ENCODE results near the gene ITGB3.

Gene ITGB3

GRCh38 chr17:47275245-47275984, 21.8 kb downstream of the ITGB3 start:
- DNase-seq (ENCODE audit: low read depth in 2 of 2) = no peak

GRCh38 chr17:47276444-47276843, 22.8 kb downstream of the ITGB3 start:
- DNase-seq (ENCODE audit: low read depth in 2 of 2) = no peak

- no peak for DNase-seq (ENCODE audit: low read depth in 2 of 2)
Observed at GRCh38 chr17:47276868-47277267, 23.2 kb downstream of the ITGB3 start.

GRCh38 chr17:47277921-47278320, 24.3 kb downstream of the ITGB3 start:
- no peak for DNase-seq (ENCODE audit: low read depth in 2 of 2)

GRCh38 chr17:47278561-47278960, 24.9 kb downstream of the ITGB3 start:
- no peak for DNase-seq (ENCODE audit: low read depth in 2 of 2)

- no peak for DNase-seq (ENCODE audit: low read depth in 2 of 2)
Observed at GRCh38 chr17:47279062-47279801, 25.6 kb downstream of the ITGB3 start.

- DNase-seq (ENCODE audit: low read depth in 2 of 2) = no peak
Observed at GRCh38 chr17:47280072-47280811, 26.6 kb downstream of the ITGB3 start.

GRCh38 chr17:47281216-47281615, 27.6 kb downstream of the ITGB3 start:
- no peak for DNase-seq (ENCODE audit: low read depth in 2 of 2)

- DNase-seq (ENCODE audit: low read depth in 2 of 2) = no peak
Observed at GRCh38 chr17:47285003-47285402, 31.4 kb downstream of the ITGB3 start.

- no peak for DNase-seq (ENCODE audit: low read depth in 2 of 2)
Observed at GRCh38 chr17:47286198-47286914, 32.7 kb downstream of the ITGB3 start.

- DNase-seq (ENCODE audit: low read depth in 2 of 2) = no peak
Observed at GRCh38 chr17:47287068-47287467, 33.4 kb downstream of the ITGB3 start.

GRCh38 chr17:47287639-47288038, 34.0 kb downstream of the ITGB3 start:
- no peak for DNase-seq (ENCODE audit: low read depth in 2 of 2)

- DNase-seq (ENCODE audit: low read depth in 2 of 2) = no peak
Observed at GRCh38 chr17:47288531-47289116, 35.0 kb downstream of the ITGB3 start.

- DNase-seq (ENCODE audit: low read depth in 2 of 2) = no peak
Observed at GRCh38 chr17:47289302-47289701, 35.7 kb downstream of the ITGB3 start.

GRCh38 chr17:47290870-47291241, 37.2 kb downstream of the ITGB3 start:
- no peak for DNase-seq (ENCODE audit: low read depth in 2 of 2)

GRCh38 chr17:47291242-47291873, 37.7 kb downstream of the ITGB3 start:
- DNase-seq (ENCODE audit: low read depth in 2 of 2) = no peak

GRCh38 chr17:47292206-47292605, 38.6 kb downstream of the ITGB3 start:
- DNase-seq (ENCODE audit: low read depth in 2 of 2) = no peak

- no peak for DNase-seq (ENCODE audit: low read depth in 2 of 2)
Observed at GRCh38 chr17:47295037-47295873, 41.6 kb downstream of the ITGB3 start.

GRCh38 chr17:47295874-47296255, 42.2 kb downstream of the ITGB3 start:
- no peak for DNase-seq (ENCODE audit: low read depth in 2 of 2)

GRCh38 chr17:47297661-47298400, 44.2 kb downstream of the ITGB3 start:
- no peak for DNase-seq (ENCODE audit: low read depth in 2 of 2)

All from stimulated activated CD4-positive, alpha-beta T cell treated with anti-CD3 and anti-CD28 coated beads, Interleukin-1b, Interleukin-23, amount 100 ng/mL, for 1 hour (primary cell).